NCI-H748 (cell line): ENCODE measurements around the gene MESD.

Experiments
- DNase-seq: peaks from one replicate; lab custom pipeline; 2025; ENCODE audit not compliant: unreplicated experiment; lab: John Stamatoyannopoulos, UW

The MESD gene

DNA sequence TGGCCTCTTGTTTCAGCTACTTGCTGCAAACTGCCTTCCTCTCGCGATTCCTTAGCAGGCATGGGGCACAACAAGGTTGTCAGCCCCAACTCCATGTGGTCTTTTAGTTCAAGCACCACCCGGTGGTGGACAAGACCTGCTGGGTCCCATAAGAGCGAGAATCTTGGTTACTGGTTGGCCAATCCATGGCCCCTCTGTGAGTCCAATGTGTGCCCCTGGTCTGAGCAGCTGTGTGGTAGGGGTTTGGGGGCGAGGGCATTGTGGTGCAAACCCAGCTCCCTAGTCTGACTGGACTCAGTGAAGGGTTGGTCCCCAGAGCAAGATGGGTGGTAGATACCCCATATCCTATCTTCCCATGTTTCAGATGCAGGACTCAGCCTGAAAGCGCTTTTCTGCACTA lies 48.8 kb downstream of the MESD start:
- no peak for DNase-seq

DNA sequence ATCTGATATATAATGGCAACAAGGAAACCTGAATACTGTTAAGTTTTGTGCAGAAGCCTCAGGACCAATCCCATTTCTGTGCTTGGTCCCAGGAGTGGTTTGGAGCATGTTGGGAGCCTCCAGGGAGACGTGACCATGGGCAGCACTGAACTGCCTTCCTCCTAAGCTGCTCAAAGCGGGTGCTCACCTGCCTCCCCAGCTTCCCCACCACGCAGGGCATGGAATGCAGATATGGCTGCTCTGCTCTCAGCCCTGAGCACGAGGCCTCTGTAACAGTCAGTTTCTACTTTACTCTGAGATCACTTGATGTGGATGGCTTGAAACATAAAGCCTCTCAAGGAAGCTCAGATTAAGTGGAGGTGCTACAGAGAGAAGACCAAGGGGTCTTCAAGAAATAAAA lies 49.3 kb downstream of the MESD start:
- DNase-seq: no peak

DNA sequence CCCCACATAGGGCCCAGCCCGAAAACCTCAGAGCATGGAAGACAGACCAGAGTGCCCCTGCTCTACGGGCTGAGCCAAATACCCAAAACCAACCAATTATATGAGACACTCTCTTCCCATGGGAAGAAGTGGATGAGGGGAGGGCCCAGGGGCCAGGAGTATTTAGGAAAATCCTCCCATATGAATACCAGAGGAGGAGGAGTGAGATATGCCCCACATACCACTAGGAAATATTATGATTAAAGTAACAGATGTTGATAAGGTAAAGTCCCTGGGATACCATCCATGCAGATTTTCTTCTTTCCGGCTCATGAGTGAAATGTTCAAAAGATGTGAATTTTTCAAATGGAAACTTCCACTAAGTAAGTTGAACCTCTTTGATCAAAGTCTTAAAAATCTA lies 50.4 kb downstream of the MESD start:
- DNase-seq: no peak

DNA sequence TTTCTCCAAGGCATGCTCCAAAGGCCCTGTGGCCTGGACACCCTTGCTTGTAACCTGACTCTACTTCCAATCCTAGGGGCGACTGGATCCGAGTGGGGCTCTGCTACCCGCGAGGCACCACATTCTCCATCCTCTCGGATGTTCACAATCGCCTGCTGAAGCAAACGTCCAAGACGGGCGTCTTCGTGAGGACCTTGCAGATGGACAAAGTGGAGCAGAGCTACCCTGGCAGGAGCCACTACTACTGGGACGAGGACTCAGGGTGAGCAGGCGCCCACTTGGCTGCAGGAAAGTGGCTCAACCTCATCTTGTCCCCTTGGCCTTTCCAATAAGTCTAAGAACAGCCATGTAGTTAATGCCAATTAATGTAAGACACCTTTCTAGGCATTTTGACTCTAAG lies 51.9 kb downstream of the MESD start:
- DNase-seq: no peak

DNA sequence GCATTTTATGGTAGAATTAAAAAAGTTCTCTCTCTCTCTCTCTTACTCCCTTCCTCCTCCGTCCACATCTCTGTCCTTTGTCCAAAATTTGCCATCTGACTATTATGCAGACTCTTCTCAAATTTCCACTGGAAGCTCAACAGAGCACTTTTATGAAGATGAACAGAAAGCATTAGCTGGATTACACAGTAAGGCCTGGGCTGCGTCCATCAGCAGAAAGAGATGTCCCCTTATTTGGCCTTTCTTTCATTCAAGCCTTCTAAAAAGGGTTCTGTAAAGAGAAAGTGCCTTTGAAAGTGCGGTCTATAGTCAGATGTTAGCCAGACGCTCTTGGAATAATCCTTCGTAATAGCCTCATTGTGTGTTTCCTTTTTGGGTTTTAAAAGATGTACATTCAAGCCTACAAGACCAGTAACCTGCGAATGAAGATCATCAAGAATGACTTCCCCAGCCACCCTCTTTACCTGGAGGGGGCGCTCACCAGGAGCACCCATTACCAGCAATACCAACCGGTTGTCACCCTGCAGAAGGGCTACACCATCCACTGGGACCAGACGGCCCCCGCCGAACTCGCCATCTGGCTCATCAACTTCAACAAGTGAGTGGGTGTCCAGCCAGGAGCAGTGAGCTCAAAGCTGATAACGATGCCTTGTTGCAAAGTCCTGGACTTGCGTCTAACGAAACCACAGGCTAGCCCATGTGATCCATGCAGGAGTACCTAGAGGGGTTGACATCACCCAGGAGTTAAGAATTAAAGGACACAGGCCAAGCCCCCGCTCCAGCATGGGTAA lies 53.1 kb downstream of the MESD start:
- DNase-seq: no peak

DNA sequence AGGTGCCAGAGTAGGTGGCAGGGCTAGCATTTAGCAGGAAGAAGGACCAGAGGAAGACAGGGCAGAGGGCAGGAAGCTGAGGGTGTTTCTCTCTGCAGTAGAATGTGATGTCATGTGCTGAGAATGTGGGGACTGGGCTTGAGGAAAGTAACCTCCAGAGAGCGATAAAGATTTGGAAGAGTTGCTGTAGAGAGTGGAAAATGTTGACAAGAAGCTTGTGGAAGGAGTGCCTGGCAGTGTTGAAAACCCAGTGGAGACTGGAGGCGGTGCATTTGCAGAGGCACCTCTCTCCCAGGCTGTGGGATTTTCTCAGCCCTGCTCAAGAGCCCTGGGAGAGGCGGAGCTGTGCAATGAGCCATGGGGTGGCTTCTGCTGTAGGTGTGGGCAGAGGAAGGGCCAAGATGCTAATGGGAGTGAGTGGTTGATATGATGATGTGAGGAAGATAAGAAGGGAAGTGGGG lies 54.8 kb downstream of the MESD start:
- DNase-seq: no peak

DNA sequence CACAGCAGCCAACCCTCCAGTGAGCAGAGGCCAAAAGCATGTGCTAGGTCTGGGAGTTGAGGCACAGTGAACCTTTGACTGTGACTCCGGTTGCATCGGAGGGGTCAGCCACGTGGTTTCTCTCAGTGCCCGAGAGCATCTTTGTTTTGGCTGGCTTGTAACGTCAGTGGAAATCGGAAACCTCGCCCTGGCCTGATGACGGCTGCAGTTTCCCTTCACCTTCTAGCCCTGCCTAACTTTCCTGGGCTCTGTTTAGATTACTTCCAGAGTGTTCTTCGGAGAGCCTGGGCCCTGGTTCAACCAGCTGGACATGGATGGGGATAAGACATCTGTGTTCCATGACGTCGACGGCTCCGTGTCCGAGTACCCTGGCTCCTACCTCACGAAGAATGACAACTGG lies 56.6 kb downstream of the MESD start:
- DNase-seq: no peak

DNA sequence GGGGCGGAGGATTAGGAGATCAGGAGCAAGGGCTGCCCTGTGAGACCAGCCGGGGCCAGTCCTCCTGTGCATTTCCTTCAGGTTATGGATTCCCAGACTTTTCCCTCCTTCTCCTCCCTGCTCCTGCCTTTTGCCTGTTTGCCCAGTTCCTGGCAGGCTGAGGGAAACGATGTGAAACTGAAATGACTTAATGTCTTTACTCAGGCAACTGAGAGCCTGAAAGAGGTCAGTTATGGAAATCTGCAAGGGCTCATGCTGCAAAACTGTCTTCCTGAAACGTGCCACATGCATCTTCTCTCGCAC lies 57.2 kb downstream of the MESD start:
- no peak for DNase-seq

DNA sequence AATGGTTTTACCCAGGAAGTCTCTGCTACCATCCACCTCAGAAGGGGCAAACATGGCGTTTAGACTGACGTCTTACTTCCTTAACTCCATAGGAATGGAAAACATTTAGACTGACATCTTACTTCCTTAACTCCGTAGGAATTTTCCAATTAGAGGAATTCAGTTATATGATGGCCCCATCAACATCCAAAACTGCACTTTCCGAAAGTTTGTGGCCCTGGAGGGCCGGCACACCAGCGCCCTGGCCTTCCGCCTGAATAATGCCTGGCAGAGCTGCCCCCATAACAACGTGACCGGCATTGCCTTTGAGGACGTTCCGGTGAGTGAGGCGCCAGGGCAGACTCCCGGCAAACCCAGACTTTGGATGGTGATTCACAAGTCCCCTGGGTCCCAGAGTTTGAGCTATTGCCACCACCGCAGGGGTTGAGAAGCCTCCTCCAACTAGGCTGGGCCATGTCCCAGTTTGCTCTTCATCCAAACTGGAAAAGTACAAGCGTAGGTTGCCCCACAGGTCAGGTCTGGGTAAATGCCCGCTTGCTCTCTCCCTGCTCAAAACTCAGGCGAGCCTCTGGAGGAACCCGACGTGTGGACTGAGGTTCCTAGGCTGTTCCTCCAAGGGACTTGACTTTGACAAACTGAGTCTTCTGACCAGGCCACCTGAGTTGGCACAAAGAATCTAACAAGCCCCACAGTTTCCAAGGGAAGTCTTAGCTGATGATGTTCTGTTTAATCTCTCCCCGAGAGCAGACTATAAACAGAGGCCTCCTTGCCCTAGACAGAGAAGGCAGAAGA lies 57.7 kb downstream of the MESD start:
- no peak for DNase-seq

DNA sequence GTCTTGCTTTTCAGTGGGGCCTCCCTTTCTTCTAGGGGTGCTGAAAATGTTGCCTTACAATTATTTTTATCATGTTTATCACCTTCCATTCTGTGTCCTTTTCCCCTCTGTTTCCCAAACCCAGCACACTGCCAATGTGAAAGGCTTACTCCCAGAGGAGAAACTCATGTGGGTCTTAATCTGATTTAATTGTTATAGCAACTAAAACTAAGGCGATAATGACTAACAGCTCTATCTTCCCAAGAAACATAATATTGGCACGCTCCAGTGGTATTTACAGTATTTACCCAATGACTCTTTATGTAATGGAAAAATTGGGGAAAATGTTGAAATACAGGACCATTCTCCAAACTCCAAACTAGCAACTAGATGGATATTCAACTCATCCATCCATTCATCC lies 58.4 kb downstream of the MESD start:
- no peak for DNase-seq

DNA sequence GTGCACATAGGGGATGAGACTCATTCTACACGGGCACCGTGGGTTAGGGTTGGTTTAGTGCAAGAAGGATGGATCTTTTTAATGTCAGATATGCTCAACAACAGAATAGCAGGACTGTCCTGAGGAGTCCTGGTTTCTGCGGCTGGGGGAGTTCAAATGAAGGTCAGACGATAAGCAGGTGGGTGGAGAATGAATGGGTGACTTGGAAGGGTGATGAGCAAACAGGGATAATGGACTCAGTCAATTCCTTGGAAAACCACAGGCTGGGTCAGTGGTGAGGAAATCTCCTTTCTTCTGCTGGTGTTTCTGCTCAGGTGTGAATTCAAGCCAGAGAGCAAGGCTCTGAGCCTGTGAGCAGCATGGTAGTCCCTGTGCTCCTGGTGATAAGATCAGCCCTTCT lies 59.9 kb downstream of the MESD start:
- DNase-seq: no peak

DNA sequence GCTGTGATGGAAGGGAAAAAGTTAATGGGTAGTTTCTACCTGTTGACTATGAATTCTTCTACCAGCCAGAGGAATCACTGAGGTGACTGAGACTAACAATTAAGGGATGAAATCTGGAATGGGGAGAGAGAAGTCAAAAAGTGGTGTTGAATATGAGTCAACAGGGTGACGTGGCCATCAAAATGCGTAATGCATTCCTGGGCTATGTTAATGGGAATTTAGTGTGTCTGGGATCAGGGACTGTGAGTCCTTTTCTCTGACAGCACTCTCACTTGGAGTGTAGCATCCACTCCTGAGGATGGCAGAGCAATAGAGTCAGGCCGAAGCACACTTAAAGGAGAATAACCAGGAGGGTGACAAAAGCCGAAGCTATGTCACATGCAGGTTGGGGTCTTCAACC lies 60.4 kb downstream of the MESD start:
- no peak for DNase-seq

DNA sequence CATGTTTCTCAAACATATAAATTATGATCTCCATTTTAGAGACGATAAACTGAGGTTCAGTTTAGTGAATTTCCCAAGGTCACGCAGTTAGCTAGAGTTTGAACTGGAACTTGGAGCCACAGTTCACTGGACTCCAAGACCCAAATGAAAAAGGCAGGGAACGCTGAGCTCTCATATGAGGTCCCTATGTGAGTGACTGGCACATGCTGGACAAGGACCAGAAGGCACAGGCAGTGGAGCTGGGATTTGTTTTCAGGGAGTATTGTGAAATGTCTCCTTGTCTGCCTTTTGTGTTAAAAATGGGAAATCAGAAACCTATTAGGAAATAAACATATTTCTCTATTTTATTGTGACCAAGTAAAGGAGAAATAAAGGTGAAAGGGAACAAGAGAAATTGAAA lies 63.5 kb downstream of the MESD start:
- no peak for DNase-seq

DNA sequence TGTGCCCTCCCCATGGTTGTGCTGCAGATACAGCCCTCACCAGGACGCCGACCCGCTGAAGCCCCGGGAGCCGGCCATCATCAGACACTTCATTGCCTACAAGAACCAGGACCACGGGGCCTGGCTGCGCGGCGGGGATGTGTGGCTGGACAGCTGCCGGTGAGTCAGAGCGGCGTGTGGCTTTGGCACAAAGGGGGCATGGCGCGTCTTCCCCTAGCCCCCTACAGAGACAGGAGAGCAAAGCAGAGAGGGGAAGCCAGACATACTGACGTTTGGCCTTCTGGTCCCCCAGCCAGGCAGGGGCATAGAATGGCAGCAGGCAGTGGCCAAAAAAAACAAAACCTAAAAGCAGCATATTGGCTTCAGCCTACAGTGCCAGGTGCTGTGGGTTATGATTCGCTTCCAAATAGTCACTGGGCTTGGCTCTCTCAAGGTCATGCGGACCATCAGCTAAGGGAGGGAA lies 64.0 kb downstream of the MESD start:
- no peak for DNase-seq

DNA sequence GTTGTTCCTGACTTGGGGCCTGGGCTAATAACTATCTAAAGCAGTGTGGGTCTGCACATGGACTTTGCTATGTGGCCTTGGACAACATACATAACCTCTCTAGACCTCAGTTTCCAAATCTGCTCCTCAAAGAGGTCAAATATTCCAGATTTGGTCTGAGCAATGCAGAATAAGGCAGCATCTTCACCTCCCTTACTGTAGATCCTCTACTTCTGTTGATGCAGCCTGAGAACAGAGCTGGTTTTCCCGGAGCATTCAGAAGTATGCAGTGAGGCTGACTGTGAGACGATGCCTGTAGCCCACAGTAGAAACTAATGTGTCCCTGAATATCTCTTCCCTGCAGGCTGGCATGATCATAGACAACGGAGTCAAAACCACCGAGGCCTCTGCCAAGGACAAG lies 65.3 kb downstream of the MESD start:
- no peak for DNase-seq

DNA sequence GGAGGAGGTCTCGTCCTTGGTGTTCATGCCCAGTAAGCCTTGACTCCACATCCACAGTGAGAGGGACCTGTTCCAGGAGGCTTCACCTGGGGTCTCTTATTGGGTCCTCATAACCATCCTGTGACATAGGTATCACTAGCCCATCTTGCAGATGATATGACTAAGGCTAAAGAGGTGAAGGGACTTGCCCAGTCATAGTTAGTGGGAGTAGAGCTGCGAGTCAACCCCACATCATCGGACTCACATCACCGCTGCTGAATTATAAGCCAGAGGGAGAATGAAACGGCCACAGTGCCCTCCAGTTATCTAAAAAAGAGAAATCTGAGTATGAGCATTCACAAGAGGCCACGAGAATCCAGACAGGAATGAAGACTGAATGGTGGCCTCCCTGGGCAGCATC lies 66.0 kb downstream of the MESD start:
- DNase-seq: no peak

DNA sequence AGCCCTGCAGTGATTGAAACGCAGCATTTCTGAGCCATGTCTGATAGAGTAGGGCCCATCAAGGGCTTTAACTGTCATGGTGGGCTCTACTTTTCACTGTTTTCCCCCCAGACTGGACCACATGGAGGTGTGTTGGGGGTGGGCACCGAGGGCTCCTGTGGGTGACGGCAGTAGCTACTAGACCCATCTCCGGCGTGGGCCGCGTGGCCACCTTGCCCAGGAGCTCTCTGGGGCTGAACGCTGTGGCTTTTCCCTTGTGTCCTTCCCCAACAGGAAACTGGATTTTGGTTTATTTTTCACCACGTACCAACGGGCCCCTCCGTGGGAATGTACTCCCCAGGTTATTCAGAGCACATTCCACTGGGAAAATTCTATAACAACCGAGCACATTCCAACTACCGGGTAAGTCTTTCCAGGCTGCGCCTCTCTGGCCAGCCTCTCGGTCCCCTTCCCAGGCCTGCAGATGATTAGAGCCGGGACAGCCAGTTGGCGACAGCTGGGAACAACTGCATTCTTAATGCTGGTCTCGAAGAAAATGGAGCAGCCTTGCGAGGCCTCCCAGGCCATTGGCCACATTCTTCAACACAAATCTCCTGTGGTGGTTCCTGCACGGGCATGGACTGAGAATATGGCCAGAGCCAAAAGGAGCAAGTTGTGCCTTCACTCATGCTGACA lies 67.7 kb downstream of the MESD start:
- DNase-seq: no peak

DNA sequence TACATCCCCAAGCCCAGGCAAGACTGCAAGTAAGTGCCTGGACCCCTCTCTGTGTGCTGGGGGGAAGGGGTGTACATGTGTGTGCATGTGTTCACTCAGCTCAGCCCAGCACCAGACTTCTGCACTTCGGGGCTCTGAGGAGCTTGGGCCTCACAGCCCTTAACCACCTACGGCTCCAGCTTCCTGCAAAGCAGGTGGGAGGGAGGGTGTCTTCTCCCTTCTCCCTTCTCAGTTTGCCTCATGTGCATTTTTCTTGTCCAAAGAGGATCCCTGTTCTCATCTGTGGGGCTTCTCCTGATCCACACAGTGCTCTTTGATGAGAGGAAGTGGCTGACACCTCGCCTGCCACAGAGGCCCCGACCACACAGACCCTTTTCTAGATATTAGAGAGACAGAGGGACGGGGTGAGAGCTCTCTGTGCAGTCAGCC lies 69.3 kb downstream of the MESD start:
- no peak for DNase-seq

DNA sequence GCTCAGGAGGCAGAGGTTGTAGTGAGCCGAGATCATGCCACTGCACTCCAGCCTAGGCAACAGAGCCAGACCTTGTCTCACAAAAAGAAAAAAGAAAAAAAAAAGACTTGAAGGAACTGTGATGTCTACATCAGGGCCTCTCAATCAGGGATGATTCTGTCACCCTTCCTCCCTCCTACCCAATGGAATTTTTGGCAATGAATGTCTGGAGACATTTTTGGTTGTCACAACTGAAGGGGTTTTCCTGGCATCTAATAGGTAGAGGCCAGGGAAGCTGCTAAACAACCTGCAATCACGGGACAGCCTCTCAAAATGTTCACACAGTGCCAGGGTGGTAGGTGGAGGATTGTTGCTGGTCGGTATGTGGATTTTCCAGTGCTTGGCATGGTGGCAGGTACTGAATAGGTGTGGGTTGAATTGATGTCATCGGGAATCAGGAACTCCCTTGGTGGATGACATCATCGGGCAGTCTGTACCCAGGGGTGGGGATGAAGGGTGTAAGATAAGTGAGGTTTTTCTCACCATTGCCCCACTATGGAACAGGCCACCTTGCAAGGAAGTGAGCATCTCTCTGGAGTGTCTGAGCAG lies 71.3 kb downstream of the MESD start:
- no peak for DNase-seq

DNA sequence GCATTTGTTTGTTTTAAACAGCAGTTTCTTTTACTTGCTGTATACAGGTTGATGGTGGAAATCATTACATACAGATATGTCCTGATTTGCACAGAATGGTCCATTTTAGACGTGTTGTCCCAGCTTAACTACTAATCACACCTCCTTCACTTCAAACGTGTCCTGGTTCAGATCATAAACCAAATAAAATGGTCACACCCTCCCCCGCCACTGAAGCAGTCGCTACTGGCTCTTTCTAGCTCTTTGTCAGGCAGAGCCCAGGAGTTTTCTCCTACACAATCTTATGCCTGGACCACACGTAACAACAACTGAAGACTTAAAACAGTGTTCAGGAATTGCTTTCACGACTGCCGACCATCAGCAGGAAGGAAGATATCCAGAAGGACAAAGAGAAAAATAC lies 73.6 kb downstream of the MESD start:
- no peak for DNase-seq

DNA sequence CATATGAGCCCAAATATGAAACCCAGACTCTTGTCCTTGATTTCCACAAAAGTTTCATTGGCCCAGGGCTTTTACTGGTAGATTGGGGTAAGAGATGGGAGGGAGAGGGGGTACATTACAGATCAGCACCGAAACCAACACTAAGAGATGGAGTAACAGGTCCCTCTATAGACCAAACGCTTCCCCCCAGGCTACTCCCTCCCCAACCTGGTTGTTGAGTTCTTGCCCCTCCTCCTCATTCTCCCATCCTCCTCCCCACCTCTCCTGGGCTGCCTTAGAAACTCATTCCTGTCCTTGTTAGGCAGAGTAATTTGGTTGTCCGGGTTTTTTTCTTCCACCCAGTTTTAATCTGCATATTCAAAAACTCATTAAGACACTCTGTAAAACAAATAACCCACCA lies 74.1 kb downstream of the MESD start:
- no peak for DNase-seq

DNA sequence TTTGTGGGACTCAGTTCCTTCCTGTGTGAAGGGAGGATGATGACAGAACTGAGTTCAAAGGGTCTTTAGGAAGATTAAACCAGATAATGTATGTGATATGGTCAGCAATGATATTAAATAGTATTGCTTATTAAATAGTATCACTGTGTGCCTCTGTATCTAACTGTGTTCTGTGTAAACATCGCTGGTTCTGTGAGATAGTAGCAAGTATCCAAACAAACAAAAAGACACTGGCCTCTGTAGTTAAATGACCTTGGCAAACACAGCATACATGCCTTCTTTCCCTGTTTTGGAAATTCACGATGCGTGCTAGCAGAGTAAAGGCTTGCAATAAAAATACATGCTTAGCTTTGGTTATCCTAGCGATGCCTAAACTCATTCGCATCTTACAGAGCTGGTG lies 76.1 kb downstream of the MESD start:
- no peak for DNase-seq
